ENCODE measurements around the gene RGS9. TPM values are rescaled to one million over a fixed set of nuclear protein-coding genes. Genes with fewer than 3 reads are reported as not detected.

The RGS9 gene
- total and polyA plus RNA-seq, 10 donors: 5.5 to 9.6 (median 7.4) TPM

DNA sequence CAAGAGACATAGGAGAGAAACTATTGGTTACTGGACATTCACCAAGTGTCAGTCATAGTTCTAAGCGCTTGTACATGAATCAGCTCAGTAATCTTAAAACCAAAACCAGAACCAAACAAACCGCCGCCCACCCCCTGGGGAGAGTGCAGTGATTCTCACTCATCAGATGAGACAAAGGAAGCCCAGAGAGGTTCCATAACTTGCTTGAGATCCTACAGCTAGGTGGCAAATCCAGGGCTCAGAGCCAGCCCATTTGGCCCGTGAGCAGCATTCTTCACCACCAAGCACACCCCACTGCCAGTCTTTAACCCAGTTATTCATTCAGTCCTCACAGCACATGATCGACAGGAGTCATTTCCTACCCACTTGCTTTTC is 37.2 kb upstream of the RGS9 start:
- TF ChIP-seq POLR2A (IDR thresholded peaks at IDR 0.05) (no peak), POLR2AphosphoS5 (IDR thresholded peaks at IDR 0.05) (no peak)
- TF ChIP-seq, protein P1, sequence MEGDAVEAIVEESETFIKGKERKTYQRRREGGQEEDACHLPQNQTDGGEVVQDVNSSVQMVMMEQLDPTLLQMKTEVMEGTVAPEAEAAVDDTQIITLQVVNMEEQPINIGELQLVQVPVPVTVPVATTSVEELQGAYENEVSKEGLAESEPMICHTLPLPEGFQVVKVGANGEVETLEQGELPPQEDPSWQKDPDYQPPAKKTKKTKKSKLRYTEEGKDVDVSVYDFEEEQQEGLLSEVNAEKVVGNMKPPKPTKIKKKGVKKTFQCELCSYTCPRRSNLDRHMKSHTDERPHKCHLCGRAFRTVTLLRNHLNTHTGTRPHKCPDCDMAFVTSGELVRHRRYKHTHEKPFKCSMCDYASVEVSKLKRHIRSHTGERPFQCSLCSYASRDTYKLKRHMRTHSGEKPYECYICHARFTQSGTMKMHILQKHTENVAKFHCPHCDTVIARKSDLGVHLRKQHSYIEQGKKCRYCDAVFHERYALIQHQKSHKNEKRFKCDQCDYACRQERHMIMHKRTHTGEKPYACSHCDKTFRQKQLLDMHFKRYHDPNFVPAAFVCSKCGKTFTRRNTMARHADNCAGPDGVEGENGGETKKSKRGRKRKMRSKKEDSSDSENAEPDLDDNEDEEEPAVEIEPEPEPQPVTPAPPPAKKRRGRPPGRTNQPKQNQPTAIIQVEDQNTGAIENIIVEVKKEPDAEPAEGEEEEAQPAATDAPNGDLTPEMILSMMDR (IDR thresholded peaks at IDR 0.05 in 8 of 11, conservative IDR thresholded peaks at IDR 0.05 in 3 of 11): no peak
- Histone ChIP-seq H3K4me1 (peaks cover 3 to 32% (median 19%) of the 10 kb centered on the region in 6 donors), H3K9me3 (no peaks in the 10 kb centered on the region), H3K36me3 (no peaks in the 10 kb centered on the region), H3K27me3 (replicated peaks in 1 of 7) (no peaks in the 10 kb centered on the region), H3K27ac (peak overlapping the region; percentile 30 to 88 (median 82)), H3K4me3 (peak overlapping the region; percentile 24 to 75 (median 45))
- DNase-seq: peak; percentile 79
- intact Hi-C loops (cut with DNase I; ENCODE audit: low total_unique reads): loop anchor here (10.0 kb wide), 1 partner anchor 125 kb away; no protein-coding TSS in a partner anchor
- 30 to 46% (median 36%) methylated on average over 5 of the region's 5 CpGs for WGBS, 5 donors

DNA sequence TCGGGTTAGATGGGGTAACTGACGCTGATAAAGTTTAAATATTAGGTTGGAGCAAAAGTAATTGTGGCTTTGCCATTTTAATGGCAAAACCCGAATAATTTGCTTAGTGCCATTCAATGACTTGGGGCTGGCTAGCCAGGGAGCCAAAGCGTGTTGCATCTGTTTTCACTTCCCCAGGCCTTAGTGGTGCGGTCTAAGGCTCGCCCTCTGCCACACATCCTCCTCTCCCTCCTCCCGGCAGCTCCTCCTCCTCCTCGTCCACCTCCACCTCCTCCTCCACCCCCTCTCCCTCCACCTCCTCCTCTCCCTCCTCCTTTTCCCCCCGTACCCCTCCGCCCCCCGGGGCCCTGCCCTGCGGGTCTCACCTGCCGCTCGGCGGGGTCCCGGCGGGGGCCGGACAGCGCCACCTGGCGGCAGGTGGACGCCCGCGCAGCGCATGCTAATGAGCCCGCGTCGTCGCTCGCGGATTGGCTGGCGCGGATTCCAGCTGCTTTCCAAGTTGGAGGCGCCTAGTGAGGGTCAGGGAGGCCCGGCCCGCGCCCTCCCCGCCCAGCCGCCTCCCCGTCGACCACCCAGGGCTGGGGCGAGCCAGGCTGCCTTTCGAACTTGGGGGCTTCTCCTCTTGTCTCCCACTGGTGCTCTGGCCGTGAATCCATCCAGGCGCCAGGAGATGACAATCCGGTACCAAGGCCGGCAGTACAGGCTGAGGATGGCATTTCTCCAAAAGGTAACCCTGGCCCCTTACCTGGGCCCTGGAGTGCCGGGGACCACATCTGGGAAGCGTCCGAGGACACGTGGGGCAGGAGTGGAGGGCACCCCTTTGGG is 36.6 kb upstream of the RGS9 start:
- Histone ChIP-seq H3K36me3 (no peaks in the 10 kb centered on the region), H3K27me3 (replicated peaks in 1 of 7) (no peaks in the 10 kb centered on the region), H3K4me1 (peaks cover 3 to 34% (median 19%) of the 10 kb centered on the region in 6 donors), H3K27ac (peak overlapping the region; percentile 30 to 88 (median 82)), H3K4me3 (peak overlapping the region; percentile 24 to 75 (median 45)), H3K9me3 (no peaks in the 10 kb centered on the region)
- intact Hi-C loops (cut with DNase I; ENCODE audit: low total_unique reads): loop anchor here (10.0 kb wide), 1 partner anchor 126 kb away; no protein-coding TSS in a partner anchor
- peak; percentile 97 for DNase-seq
- WGBS, 5 donors: 3 to 4% (median 3%) methylated on average over 33 to 50 of the region's 50 CpGs
- TF ChIP-seq, protein P1 (IDR thresholded peaks at IDR 0.05 in 8 of 11, conservative IDR thresholded peaks at IDR 0.05 in 3 of 11): peak; percentile 93 to 99 (median 98)
- TF ChIP-seq POLR2AphosphoS5 (IDR thresholded peaks at IDR 0.05) (peak; percentile 51 to 77 (median 66)), POLR2A (IDR thresholded peaks at IDR 0.05) (no peak)

DNA sequence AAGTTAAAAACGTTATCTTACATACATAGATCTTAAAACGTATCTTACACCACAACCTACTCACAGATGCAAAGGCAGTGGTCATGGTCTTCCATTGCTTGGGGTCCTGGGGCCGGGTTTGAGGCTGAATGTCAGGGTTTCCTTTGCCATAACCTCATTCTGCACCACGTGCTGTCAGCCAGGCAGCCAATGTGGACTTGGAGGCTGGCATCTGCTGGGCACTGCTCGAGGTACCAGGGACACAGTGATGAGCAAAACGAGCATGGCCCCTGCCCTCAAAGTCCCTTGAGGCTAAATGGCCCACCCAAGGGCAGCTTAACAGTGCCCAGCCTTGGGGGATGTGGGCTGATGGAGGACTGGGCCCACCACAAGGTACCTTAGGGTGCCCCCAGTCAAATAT is 35.8 kb upstream of the RGS9 start:
- Histone ChIP-seq H3K27me3 (replicated peaks in 1 of 7) (no peaks in the 10 kb centered on the region), H3K4me3 (peak overlapping the region in 2 of 8 donors; percentile 55 to 75), H3K4me1 (peaks cover 3 to 43% (median 19%) of the 10 kb centered on the region in 6 donors), H3K36me3 (no peaks in the 10 kb centered on the region), H3K9me3 (no peaks in the 10 kb centered on the region), H3K27ac (peak overlapping the region in 4 of 8 donors; percentile 78 to 88 (median 84))
- TF ChIP-seq, protein P1 (IDR thresholded peaks at IDR 0.05 in 8 of 11, conservative IDR thresholded peaks at IDR 0.05 in 3 of 11): no peak
- TF ChIP-seq POLR2AphosphoS5 (IDR thresholded peaks at IDR 0.05) (no peak), POLR2A (IDR thresholded peaks at IDR 0.05) (no peak)
- intact Hi-C loops (cut with DNase I; ENCODE audit: low total_unique reads): loop anchor here (10.0 kb wide), 1 partner anchor 127 kb away; no protein-coding TSS in a partner anchor
- no peak for DNase-seq
- 42 to 73% (median 71%) methylated on average over 6 of the region's 6 CpGs for WGBS, 5 donors

DNA sequence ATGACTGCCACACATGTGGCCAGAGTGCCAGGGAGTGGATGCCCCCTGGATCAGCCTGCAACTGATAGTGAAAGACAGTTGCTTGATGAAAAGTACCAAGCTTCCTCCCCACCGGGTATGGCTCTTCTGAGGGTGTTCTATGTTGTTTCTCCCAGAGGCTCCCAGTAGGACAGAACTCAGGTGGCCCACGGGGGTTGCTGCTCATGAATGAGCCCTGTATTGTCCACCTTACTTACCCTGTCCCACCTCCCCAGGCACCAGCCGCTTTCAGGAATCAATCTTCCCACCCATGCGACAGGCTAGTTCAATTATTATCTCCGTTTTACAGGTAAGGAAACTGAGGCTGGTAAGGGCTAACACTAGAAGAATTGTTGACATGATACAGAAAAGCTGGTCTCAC is 34.9 kb upstream of the RGS9 start:
- no peak for DNase-seq
- Histone ChIP-seq H3K27me3 (replicated peaks in 1 of 7) (no peaks in the 10 kb centered on the region), H3K27ac (no peak overlapping the region), H3K4me3 (no peak overlapping the region), H3K4me1 (peaks cover 9 to 50% (median 23%) of the 10 kb centered on the region in 6 donors), H3K9me3 (no peaks in the 10 kb centered on the region), H3K36me3 (no peaks in the 10 kb centered on the region)
- WGBS, 5 donors: 77 to 96% (median 87%) methylated on average over 5 of the region's 5 CpGs
- intact Hi-C loops (cut with DNase I; ENCODE audit: low total_unique reads): loop anchor here (10.0 kb wide), 1 partner anchor 127 kb away; no protein-coding TSS in a partner anchor
- no peak for TF ChIP-seq POLR2AphosphoS5 (IDR thresholded peaks at IDR 0.05)

Data from spleen (tissue), 11 donors.